Right lobe of liver (tissue), 6 donors: ENCODE data around the gene EGFL8. TPM values are rescaled to one million over a fixed set of nuclear protein-coding genes. Genes with fewer than 3 reads are reported as not detected.

Experiments used
- ATAC-seq, 4 donors: fragments of 200-7000 bp; cut with Tn5 transposase; one replicate each; pipeline ENCODE4 v1.9.1; 2020; ENCODE audit warnings: mild to moderate bottlenecking in 4 of 4, moderate library complexity in 4 of 4
- DNase-seq, 3 donors: peaks; one replicate each; pipeline ENCODE4 v3.0.0-alpha.2; 2020
- H3K27ac ChIP-seq, 3 donors: fragments of 200-600 bp; one replicate each; pipeline ENCODE4 v1.8.0; 2022
- H3K27me3 ChIP-seq, 2 donors: fragments of 200-600 bp; one replicate each; pipeline ENCODE4 v1.8.0; 2022
- H3K36me3 ChIP-seq, 4 donors: fragments of 200-600 bp; sonication (generic) in 1 of 4; one replicate each; pipeline versions ENCODE4 v1.5.1 to v1.8.0; 2017 to 2022; ENCODE audit warnings: control low read depth in 1 of 4
- H3K4me1 ChIP-seq, 4 donors: fragments of 200-600 bp; sonication (generic) in 1 of 4; one replicate each; pipeline versions ENCODE4 v1.5.1 to v1.8.0; 2017 to 2022; ENCODE audit warnings: control low read depth in 1 of 4
- H3K4me3 ChIP-seq, 3 donors: fragments of 200-600 bp; one replicate each; pipeline ENCODE4 v1.8.0; 2022
- H3K9me3 ChIP-seq, 4 donors: fragments of 200-600 bp; sonication (generic) in 1 of 4; one replicate each; pipeline versions ENCODE4 v1.5.1 to v1.8.0; 2017 to 2022; ENCODE audit warnings: control low read depth in 1 of 4
- POLR2A ChIP-seq: fragments of 450-650 bp; IDR thresholded peaks from one replicate; pipeline ENCODE4 v1.6.1; 2017; ENCODE audit warnings: antibody characterized with exemption, mild to moderate bottlenecking
- WGBS: methylation state at CpG from one replicate; pipeline ENCODE4 v1.1.6; 2018; ENCODE audit warnings: low coverage, low lambda C conversion rate; ENCODE audit not compliant: insufficient coverage; ENCODE audit errors: missing lambda C conversion rate; 5-methylcytosine and 5-hydroxymethylcytosine counted together
- intact Hi-C, 2 donors: fragments of 100-400 bp; cut with DNase I; formaldehyde crosslinking; loops; one replicate each; pipeline versions ENCODE4 v1.11.2 to v1.14.1; 2022
- total RNA-seq, 6 experiments: library from RNA; depleted of rRNA in 2 of 6; stranded (reverse); fragments of >200 nt in 2 of 6; fragmentation: NEBNext Ultra II Directional in 3 of 6; extraction: Animal tissue kit (Norgen Biotek cat#: 25700) in 3 of 6; gene quantifications; one replicate each; pipeline versions ENCODE4 v1.1.0 to v1.2.4, GENCODE V29; 2016 to 2023
- TF ChIP-seq, protein P1 (sequence below), 4 donors: fragments of 200-600 bp in 3 of 4; fragments of 450-650 bp in 1 of 4; IDR thresholded peaks; one replicate each; pipeline versions ENCODE4 v1.5.1 to v1.8.0; 2016 to 2022; ENCODE audit warnings: antibody characterized with exemption in 4 of 4, mild to moderate bottlenecking in 2 of 4
- donor health status: DM: no; HTN: yes; CAD: no.
- donor health status: DM: no; HTN: no; CAD: no.
- donor health status: DM: no; HTN: no; CAD: no.
- donor health status: DM: no; HTN: yes; CAD: no.
- donor health status: DM: no; HTN: yes; CAD: no.

The EGFL8 gene
- total RNA-seq, 6 experiments from 2014 or later = 1.4 to 6.0 (median 4.2) TPM

DNA sequence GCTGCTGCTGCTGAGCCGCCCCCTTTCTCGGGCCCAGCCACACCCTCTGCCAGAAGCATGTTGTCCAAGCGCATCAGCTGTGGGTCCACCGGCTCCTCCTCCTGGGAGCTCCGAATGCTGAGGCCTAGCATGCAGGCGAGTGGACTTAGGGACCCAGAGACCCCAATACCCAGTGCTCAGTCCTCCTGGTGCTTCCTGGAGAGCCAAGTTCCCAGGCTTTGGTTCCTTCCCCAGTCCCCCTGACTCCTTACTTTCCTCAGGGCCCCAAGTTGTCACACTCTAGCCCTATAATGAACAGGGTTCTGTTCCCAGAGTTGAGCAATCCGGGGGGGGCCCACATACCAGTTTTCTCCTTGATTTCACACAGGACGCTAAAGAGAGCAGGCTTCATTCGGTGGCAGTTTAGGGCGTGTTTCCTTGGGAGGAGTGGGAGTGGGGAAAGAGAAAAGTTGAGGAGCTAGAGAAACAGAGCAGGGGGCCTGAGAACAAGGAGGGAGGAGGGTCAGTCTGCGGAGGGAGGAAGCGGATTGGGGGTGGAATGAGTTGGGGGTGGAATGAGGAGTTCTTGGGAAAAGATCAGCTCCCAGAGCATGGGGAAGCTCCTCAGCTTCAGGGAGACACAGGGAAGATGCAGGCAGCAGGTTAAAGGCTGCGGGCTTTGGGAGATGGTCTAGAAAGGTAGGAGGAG lies 24.1 kb downstream of the EGFL8 start:
- TF ChIP-seq, protein P1, sequence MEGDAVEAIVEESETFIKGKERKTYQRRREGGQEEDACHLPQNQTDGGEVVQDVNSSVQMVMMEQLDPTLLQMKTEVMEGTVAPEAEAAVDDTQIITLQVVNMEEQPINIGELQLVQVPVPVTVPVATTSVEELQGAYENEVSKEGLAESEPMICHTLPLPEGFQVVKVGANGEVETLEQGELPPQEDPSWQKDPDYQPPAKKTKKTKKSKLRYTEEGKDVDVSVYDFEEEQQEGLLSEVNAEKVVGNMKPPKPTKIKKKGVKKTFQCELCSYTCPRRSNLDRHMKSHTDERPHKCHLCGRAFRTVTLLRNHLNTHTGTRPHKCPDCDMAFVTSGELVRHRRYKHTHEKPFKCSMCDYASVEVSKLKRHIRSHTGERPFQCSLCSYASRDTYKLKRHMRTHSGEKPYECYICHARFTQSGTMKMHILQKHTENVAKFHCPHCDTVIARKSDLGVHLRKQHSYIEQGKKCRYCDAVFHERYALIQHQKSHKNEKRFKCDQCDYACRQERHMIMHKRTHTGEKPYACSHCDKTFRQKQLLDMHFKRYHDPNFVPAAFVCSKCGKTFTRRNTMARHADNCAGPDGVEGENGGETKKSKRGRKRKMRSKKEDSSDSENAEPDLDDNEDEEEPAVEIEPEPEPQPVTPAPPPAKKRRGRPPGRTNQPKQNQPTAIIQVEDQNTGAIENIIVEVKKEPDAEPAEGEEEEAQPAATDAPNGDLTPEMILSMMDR (IDR thresholded peaks at IDR 0.05) = no peak
- no peak for TF ChIP-seq POLR2A
- Histone ChIP-seq H3K27me3 (no peaks in the 10 kb centered on the region), H3K36me3 (peaks cover 0 to 3% (median 0%) of the 10 kb centered on the region in 4 donors), H3K4me3 (peak overlapping the region; percentile 55 to 65 (median 64)), H3K27ac (peak overlapping the region; percentile 10 to 96 (median 86)), H3K9me3 (no peaks in the 10 kb centered on the region), H3K4me1 (peaks cover 0 to 6% (median 2%) of the 10 kb centered on the region in 4 donors)
- no peak for DNase-seq
- no peak for ATAC-seq
- 47% methylated on average over 8 of the region's 13 CpGs for WGBS
- intact Hi-C loops = no loop called here

DNA sequence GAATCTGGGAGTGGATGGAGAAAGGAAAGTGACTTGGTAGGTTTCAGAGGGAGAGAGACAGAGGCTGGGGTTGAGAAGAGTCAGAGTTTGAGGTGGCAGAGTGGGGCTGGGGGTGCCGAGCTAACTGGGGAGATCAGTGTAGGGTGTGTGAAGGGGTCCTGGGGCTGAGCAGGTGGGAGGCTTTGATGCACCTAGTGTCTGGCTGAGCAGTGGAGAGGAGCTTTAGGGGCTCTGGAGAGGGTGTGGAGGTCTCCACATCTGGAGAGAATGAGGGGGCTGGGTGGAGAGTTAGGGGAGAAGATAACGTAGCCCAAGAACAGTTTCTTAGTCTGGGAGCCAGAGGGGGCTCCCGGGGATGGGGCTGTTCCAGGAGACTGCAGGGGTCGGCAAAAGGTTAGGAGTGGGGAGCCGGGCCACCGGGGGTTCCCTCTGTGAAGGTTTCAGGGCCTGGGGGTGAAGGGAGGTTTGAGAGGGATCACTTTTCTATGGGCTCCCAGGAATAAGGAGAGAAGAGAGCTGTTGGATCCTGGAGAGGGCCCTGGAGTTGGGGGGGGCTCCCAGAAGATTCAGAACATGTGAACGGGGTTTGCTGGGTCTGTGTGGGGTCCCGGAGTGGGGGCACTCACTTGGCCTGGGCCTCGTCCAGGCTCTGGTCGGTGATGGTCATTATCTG lies 24.8 kb downstream of the EGFL8 start:
- whole genome bisulfite sequencing = 13% methylated on average over 6 of the region's 10 CpGs
- no peaks in the 10 kb centered on the region for H3K27me3 ChIP-seq
- intact Hi-C loops = no loop called here
- H3K36me3 ChIP-seq = peaks cover 0 to 3% (median 0%) of the 10 kb centered on the region in 4 donors
- peak overlapping the region; percentile 55 to 65 (median 64) for H3K4me3 ChIP-seq
- peaks cover 0 to 6% (median 2%) of the 10 kb centered on the region in 4 donors for H3K4me1 ChIP-seq
- no peaks in the 10 kb centered on the region for H3K9me3 ChIP-seq
- H3K27ac ChIP-seq = peak overlapping the region; percentile 86 to 96 (median 89)
- TF ChIP-seq, protein P1 (IDR thresholded peaks at IDR 0.05) = no peak
- TF ChIP-seq POLR2A = no peak
- DNase-seq = peak in 1 of 3 donors; percentile 52
- ATAC-seq = no peak

GRCh38 chr6:32189742-32190053 lies 25.3 kb downstream of the EGFL8 start:
- H3K4me3 ChIP-seq = peak overlapping the region; percentile 55 to 65 (median 64)
- peak in 1 of 4 donors; percentile 0 for ATAC-seq
- H3K36me3 ChIP-seq = peaks cover 0 to 3% (median 0%) of the 10 kb centered on the region in 4 donors
- H3K9me3 ChIP-seq = no peaks in the 10 kb centered on the region
- 0% methylated on average over 1 of the region's 23 CpGs for WGBS
- H3K27ac ChIP-seq = peak overlapping the region; percentile 86 to 96 (median 89)
- peak; percentile 64 to 70 (median 66) for DNase-seq
- H3K27me3 ChIP-seq = no peaks in the 10 kb centered on the region
- intact Hi-C loops = no loop called here
- H3K4me1 ChIP-seq = peaks cover 0 to 8% (median 3%) of the 10 kb centered on the region in 4 donors
- no peak for TF ChIP-seq POLR2A
- TF ChIP-seq, protein P1 (IDR thresholded peaks at IDR 0.05) = no peak

DNA sequence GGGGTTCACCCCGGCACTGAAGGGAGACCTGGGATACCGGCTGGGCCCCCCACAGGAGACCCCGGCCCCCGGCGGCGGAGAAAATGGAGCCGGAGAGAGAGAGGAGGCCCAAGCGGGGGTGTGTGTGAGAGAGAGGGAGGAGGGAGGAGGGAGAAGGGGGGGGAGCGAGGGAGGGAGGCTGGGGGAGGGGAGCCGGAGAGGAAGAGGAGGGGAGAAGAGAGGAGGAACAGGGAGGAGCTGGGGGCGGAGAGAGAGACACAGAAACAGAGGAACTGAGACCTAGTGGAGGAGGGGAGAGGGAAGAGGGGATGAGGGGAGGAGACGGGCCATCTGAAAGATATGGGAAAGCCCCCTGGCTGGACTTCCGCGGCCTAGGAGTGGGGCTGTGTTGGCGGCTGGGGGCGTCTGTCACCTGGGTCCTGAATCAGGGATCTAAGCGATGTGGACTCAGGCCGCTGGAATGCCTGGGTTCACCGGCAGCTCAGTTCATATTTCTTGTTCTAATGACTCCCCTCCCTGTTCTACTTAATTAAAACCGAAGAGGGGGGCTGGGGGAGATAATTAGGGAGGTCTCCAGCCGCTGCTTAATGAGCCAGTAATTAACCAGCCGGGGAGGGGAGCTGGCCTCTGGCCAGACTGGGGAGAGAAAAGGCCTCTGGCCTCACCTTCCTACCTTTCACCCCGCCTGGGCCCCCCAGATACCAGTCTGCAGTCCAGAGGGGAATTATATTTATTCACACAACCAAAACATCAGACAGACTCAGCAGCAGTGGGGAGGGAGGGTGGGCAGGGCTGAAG lies 25.9 kb downstream of the EGFL8 start, which contains the start of gene PBX2:
Gene PBX2, minus strand, starts transcription at position 149 of the 798 bp plus-strand sequence. CDS start 287 bp downstream, outside the sequence.
- DNase-seq (peak; percentile 92 to 95 (median 93)), ATAC-seq (peak; percentile 77 to 90 (median 86))
- H3K27ac ChIP-seq = peak within 1 kb of the TSS; percentile 86 to 96 (median 89)
- peaks cover 0 to 3% (median 0%) of the 10 kb centered on the region in 4 donors for H3K36me3 ChIP-seq
- WGBS = under 1% methylated on average over 20 of the region's 23 CpGs
- intact Hi-C loops = no loop called here
- H3K27me3 ChIP-seq = no peaks in the 10 kb centered on the region
- peak within 1 kb of the TSS; percentile 55 to 65 (median 64) for H3K4me3 ChIP-seq
- peak; percentile 73 for TF ChIP-seq POLR2A
- TF ChIP-seq, protein P1 (IDR thresholded peaks at IDR 0.05) = no peak
- no peaks in the 10 kb centered on the region for H3K9me3 ChIP-seq
- H3K4me1 ChIP-seq = peaks cover 0 to 14% (median 6%) of the 10 kb centered on the region in 4 donors
